GM18508 (cell line): ENCODE results near the gene CACNG6.

Experiments
- ATAC-seq: cut with Tn5 transposase; IDR thresholded peaks from one replicate; pipeline ENCODE4 v1.9.1; 2021; ENCODE audit warnings: moderate number of reproducible peaks; ENCODE audit not compliant: insufficient read depth, unreplicated experiment

Gene CACNG6

GRCh38 chr19:53965091-53965490 lies 26.3 kb upstream of the CACNG6 start:
- no peak for ATAC-seq

- no peak for ATAC-seq
Observed at GRCh38 chr19:53966931-53967330, 24.5 kb upstream of the CACNG6 start.

DNA sequence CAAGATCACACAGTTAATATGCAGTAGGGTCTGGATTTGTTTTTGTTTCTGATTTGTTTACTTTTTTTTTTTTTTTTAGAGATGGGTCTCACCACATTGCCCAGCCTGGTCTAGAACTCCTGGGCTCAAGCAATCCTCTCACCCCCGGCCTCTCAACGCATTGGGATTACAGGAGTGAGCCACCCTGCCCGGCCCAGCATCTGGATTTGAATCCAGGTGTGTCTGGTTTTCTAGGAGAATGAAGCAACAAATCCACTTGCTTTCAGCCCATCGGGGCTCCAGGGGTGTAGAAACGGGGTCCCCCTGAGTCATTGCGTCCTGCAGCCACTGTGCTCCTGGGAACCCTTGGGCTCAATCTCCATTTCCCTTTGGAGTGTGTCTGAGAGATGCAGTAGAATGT lies 22.1 kb upstream of the CACNG6 start:
- no peak for ATAC-seq

- ATAC-seq = no peak
Observed at GRCh38 chr19:53971673-53972072, 19.8 kb upstream of the CACNG6 start.

DNA sequence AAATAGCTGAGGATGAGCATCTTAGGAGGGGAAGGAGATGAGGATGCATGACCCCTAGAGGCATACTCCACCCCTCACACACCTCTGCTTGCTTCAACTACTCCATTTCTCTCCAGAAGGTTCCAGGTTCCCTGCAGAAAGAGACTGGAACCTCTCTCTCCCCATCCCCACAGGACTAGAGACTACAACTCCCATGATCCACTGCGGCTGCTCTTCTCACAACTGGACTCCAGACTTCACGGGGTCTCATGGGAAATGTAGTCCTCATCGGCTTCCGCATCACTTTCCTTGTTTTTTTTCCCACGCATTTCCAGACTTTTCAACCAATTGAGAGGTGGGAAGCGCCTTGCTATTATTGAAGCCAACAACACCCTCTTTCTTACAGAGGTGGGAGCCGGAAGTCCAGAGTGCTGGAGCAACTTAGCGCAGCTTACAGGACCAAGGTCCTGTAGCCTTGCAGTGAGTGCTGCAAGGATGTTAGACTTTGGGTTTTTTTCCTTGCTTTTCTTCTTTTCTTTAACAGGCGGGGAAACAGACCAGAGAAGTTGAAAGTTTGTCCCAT lies 13.9 kb upstream of the CACNG6 start:
- no peak for ATAC-seq

- ATAC-seq = no peak
Observed at GRCh38 chr19:53977991-53978731, 13.3 kb upstream of the CACNG6 start.

GRCh38 chr19:53978975-53979801 lies 12.2 kb upstream of the CACNG6 start:
- ATAC-seq = no peak

- no peak for ATAC-seq
Observed at GRCh38 chr19:53980539-53981375, 10.7 kb upstream of the CACNG6 start.

- ATAC-seq = no peak
Observed at GRCh38 chr19:53981376-53981951, 10.0 kb upstream of the CACNG6 start.

DNA sequence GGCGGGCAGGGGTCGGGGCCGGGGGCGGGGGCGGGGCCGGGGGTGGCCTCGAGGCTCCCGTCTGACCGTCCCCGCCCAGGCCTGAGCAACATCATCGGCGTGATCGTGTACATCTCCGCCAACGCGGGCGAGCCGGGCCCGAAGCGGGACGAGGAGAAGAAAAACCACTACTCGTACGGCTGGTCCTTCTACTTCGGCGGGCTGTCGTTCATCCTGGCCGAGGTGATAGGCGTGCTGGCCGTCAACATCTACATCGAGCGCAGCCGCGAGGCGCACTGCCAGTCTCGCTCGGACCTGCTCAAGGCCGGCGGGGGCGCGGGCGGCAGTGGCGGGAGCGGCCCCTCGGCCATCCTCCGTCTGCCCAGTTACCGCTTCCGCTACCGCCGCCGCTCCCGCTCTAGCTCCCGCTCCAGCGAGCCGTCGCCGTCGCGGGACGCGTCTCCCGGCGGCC lies 9.4 kb upstream of the CACNG6 start:
- ATAC-seq = no peak

- ATAC-seq = no peak
Observed at GRCh38 chr19:53982611-53983010, 8.8 kb upstream of the CACNG6 start.

DNA sequence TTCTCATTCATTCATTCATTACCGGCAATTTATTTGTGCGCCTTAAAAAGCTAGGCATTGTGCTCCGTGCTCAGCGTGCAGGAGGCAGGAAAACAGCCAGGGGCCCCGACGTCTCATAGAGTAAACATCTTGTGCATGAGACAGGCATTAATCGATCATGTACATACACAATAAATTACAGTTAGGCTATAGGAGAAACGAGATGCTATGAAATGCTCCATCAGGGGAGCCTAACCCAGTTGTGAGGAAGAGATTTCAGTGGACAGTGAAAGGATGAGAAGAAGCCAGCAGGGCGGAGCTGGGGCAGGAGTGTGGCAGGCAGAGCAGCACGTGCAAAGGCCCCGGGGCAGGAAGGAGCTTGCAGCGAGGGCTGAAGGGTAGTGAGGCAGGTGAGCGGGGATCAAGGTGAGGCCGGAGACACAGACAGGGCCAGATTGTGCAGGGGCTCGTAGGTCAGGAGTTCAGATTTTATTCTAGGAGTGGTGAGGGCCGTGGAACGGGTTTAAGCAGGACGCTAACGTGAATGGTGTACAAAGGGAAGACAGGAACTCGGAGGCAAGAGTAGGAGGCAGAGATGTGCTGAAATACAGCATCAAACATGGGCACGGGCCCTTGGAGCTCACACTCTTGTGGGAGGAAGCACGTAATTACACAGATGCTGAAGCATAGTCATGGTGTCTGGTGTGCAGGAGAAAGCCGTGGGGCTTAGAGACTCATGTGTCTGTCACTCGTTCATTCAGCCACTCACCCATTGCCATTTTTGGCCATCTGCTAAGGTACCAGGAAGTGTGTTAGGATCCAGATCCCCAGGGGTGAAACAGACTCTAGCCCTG lies 7.8 kb upstream of the CACNG6 start:
- ATAC-seq = no peak

- no peak for ATAC-seq
Observed at GRCh38 chr19:53985863-53986262, 5.6 kb upstream of the CACNG6 start.

GRCh38 chr19:53988981-53989380 lies 2.5 kb upstream of the CACNG6 start:
- no peak for ATAC-seq

DNA sequence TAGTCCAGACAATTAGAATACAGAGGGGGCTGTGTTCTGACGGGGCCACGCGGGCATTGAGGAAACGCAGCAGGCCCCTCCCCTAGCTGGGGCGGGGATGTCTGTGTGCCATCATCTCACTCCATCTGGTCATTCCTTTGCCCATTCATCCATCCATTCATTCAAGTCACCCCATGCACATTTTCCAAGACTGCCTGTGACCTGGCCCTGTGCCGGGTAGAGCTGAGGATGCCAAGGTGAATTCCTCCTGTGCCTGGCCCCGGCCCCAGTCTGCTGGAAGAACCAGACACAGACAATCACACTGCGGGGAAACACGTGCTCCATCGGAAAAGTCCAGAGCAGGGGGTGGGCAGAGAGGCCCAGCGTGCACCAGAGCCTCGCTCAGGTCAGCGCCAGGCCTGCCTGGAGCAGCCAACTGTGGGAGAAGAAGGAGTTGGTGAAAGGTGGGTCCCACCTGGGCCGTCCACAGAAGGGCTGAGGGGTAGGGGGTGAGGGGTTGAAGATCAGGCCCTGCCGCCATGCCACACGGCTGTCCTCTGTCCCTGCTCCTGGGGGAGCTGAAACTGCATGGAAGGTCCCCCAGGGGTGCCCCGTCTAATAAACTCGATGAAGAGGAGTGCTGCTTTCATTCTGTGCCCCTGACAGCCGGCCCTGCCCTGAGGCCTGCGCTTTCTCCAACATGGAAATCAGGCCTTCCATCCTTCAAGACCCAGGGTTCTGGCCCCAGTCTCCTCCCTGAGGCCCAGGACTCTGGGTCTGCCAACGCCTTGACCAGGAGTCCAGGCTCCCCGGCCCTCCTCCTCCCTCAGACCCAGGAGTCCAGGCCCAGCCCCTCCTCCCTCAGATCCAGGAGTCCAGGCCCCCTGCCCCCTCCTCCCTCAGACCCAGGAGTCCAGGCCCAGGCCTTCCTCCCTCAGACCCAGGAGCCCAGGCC lies 1.6 kb upstream of the CACNG6 start:
- no peak for ATAC-seq

DNA sequence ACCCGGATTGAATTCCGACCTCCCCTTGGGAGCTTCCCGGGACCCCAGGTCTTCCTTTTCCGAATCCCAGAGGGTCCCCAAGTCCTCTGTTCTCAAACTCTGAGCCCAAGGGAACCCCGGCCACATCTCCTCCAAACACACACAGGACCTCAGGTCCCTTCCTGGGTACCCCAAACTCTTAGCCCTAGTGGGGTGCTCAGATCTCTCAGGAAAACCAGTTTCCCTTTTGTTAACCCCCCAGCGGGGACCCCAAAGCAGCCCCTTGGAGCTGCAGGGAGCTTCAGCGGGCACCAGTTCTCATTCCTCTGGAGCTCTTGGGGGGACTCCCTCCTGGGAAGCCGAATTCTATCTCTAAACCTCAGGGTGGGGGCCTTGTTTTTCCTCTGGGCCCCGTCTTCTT lies 774 bp downstream of the CACNG6 start:
- no peak for ATAC-seq

- ATAC-seq = no peak
Observed at GRCh38 chr19:53992815-53993214, 1.4 kb downstream of the CACNG6 start.

DNA sequence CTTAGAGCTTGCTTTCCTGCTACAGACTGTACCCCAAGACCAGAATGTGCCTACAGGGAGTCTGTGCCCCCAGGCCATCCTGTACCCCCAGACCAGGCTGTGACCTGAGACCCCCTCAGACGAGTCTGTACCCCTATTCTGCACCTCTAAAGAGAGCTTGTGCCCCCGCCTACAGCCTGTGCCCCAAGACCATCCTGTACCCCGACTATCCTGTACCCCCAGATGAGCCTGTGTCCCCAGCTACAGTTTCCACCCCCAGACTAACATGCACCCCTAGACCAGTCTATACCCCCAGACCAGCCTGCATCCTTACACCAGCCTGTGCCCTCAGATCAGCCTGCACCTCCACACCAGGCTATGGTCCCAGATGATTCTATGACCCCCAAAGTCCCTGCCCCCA lies 2.0 kb downstream of the CACNG6 start:
- no peak for ATAC-seq
